GM10266 (cell line): ENCODE measurements around the gene CLINT1.

Experiments
- DNase-seq: peaks from one replicate; pipeline ENCODE4 v3.0.0; 2012; ENCODE audit errors: extremely low spot score
- CTCF ChIP-seq: IDR thresholded peaks from 2 replicates; pipeline ENCODE4 v1.5.1; 2012; ENCODE audit warnings: mild to moderate bottlenecking, low read depth; ENCODE audit not compliant: control insufficient read depth, insufficient read depth; ENCODE audit errors: missing control alignments

Gene CLINT1

DNA sequence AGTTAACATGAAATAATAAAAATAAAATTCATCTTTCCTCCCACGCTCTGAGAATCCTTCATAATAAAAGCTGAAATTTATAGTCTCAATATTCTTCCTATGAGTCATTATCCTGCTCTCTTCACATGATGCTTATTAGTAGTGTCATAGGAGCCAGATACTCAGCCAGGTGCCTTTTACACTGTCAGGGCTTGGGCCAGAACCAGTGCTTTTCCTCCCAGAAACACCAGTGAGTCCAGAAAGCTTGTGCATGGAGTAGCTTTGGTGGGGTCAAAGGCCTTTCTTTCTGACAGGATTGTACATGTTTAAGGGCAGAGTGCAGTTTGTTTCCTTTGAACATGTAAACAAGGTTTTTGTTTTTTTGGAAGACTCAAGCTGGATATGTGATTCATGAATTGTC is 108.6 kb downstream of the CLINT1 start:
- no peak for DNase-seq
- no peak for TF ChIP-seq CTCF

DNA sequence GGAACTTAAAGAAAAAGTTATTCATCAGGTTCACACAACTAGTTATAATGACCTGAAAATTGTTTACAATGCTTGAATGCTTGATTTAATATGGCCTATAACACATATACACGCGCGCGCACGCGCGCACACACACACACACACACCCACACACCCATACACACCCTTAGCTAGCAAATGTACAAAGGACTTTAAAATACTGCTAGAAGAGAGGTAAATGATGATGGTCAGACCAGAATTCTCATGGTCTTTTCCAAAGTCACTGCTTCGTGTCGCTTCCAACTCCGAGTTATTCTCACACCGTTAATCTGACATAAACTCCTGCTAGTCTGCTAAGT is 109.5 kb downstream of the CLINT1 start:
- TF ChIP-seq CTCF, result no peak
- no peak for DNase-seq

DNA sequence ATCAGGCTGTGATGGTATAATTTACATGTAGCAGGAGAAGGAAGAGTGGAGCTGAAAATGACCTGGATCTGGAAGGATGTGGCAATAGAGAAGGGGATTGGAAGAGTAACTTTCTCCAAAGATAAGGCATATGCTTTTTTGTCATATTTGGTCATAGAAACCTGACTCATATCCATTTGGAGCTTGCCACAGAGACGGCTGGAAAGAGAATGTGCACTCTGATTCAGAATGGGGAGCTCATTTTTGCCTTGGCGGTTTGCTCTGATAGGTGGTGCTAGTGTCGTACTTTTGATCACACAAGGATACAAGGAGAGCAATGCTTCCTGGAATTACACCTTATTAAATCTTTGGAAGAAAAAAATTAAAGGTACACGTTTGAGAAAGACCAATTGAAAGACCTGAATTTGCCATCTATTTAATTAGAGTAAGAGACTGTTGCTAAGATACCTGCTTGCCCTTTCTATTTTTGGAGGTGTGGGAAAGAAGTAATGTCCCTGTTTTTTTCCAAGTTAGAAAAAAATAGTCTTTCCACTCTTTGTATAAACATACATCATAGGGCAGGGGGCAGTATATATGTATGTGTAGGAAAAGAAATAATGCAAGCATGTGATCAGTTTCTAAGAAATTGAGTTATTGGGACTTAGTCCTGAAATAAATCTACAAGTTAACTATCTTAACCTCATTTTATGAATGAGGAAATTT is 110.0 kb downstream of the CLINT1 start:
- DNase-seq, result no peak
- TF ChIP-seq CTCF, result no peak

DNA sequence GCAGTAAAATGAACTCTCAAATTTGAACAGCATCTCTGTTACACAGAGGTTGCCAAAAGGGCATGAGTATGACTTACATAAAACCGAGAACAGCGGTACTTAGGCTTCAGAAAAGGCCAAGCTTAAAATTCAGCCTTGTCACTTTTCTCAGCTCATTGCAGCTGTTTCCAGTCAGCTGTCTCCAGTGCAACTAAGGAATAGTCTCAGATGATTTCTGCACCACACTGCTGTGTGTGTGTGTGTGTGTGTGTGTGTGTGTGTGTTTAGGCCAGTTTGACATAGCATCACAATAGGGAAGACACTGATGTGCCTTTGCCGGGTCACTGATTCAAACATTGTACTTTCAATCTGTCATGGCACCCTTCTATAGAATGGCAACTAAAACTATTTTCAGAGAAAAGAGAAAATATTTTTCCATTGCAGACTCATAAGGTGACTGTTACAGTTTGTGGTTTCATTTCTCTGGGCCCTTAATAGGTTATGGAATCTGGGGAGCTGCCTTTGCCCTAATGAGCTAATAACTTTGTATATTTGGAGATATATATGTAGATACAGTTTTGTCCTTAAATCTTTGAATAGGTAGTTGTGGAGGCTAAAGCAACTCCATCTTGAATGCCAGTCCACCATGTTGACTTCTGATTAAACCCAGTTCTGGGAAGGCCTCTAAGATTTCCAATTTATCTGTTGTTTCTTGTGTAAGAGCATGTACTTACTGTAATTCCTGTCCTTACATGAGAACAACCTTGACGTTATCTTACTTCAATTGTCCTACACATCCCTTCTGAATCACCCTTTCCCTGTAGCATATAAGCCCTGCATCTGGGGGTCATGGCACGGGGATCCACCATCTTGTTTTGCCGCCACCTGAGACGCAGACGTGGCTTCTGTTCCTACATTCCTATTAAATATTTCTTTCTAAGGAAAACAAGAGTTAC is 110.9 kb downstream of the CLINT1 start:
- DNase-seq, result no peak
- no peak for TF ChIP-seq CTCF

DNA sequence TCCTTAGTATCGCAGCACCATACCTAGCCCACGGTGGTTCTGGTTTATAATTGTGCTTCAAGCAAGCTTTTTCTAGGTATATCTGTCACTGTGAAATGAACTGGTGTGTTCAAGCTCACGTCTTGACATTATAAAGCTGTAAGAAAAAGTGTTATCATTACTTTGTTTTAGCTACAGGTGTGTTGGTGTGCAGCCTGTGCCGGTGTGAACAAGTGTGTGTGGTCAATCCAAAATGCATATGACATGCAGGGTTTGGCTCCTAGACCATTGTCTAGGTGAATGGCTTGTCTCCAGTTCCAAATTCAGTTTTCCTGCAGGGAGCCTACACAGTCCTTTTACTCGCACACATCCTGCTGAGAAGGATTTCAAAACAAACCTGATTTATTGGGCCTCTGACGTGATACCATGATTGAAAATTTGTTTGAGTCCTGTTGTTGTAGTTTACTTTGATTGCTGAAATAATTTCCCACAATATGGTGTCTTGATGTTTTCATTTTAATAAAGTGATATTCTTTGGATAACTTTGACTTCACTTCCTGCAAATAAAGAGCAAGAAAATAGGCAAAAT is 111.7 kb downstream of the CLINT1 start:
- DNase-seq, result no peak
- TF ChIP-seq CTCF, result no peak

DNA sequence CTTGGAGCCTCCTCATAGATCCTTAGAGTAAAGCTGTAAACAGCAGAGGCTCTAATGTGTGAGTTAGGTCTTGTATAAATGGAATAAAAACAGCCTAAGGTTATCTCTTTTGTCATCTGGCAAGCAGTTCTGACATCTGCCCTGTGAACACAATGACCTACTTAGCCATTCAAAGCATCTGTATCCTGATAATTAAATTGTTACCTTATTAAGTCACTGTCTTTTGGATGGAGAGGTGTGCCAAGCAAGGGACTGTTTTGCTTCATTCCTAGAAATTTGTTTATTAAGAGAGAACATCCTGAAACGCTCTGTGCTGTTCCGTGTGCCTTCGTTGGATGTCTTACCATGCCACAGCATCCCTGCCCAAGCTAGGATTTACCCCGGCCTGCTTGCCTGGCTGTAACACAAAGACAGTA is 113.9 kb downstream of the CLINT1 start:
- no peak for TF ChIP-seq CTCF
- DNase-seq, result no peak
